Stimulated activated CD4-positive, alpha-beta T cell treated with anti-CD3 and anti-CD28 coated beads, Interleukin-1b, Interleukin-23, amount 100 ng/mL, for 24 hours (primary cell): Measurements from ENCODE around the gene TRIM44.

Experiments
- DNase-seq, 4 experiments: peaks; one replicate each; pipeline ENCODE4 v3.0.0-alpha.2; 2020; ENCODE audit warnings: low read depth in 4 of 4, low spot score in 1 of 4

Gene TRIM44

DNA sequence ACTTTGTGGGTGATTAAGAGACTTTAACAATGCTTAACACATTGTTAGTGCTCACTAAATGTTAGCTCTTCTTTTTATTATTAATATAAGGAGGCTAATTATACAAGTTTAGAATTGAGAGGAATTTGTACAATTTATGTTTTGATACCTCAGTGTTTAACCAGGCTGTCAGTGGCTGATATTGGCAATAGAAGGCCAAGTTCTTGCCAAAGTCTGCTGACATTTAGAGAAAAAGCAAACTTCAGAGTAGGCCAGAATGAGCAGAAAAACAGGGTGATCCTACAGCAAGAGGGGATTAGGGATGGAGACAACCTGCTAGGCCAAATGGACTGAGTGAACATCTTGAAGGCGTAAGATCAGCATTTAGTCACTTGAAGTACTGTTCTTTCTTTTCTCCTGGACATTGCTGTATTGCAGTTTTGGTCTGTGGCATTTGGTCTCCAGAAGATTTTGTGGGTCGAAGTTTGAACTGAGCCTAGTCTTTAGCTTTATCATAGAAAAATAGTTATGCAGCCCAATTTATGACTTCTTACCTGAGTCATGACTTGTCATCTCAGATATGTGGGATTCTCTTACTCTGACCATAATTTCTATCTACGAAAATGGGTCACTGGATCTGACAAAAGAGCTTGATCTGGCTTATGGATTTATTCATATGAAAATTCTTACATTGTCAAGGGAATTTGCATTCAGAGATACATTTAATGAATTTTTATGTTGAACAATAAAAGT, 9.0 kb downstream of the TRIM44 start:
- DNase-seq = no peak

DNA sequence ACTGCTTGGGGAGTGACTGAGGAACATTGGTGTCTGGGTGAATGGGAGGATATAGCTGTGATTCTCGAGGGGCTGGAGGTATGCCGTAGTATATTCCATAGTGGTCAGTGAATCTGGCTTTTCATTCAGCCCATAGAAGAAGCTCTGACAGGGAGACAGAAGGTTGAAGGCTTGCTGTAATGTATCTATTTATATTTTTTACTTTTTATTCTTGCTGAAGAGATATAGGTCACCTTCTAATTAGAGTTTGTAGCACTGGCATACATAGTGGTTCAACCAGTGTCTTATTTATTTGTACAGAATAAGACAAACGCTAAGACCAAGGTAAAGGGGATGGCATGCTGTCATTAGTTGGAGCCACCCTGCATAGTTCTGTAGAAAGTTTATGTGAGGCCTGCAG, 10.0 kb downstream of the TRIM44 start:
- no peak for DNase-seq

DNA sequence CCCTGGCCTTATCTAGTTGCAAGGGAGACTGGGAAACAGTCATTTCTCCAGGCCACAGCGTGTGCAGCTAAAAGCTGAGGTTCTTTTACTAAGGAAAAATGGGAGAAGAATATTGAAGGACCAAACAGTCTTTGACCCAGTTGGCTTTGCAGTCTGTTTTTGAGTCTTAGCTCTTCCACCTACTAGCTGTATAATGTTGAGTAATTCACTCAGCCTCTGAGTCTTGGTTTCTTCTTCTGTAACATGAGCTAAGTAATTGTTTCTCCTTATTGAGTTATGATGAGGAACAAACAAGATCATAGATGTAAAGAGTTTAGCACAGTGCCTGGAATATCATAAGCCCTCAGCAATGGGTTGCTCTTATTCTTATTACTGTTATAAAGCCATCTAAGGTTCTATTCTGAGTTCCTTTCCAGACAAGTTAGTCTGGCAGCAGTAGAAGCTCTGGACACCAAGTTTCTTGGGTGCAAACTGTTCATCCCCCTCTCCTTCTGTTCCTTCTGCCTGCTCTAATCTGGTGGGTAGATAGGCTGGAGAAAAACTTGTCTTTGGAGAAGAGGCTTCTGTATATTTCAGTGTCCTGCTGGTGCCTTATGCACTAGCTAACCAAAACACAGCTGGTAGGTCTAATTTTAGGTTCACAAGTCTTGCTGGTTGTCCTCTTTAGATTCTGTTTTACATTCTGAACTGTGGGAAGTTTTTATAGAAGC, 13.5 kb downstream of the TRIM44 start:
- DNase-seq = no peak

DNA sequence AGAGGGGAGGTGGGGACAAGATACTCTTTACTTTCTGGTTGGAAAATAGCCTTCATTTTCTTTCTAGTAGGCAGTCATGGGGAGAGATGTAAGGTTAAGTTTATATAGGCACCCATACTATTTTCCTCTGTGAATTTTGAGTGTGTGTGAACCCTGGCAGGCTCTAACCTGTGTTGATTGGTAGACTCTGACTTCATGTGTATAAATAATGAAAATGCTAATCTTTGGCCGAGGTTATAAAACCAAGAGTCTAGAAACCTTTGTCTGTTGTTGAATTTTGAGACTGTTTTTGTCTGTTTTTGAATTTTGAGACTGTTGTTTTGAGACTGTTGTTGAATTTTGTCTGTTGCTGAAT, 14.0 kb downstream of the TRIM44 start:
- DNase-seq = no peak

DNA sequence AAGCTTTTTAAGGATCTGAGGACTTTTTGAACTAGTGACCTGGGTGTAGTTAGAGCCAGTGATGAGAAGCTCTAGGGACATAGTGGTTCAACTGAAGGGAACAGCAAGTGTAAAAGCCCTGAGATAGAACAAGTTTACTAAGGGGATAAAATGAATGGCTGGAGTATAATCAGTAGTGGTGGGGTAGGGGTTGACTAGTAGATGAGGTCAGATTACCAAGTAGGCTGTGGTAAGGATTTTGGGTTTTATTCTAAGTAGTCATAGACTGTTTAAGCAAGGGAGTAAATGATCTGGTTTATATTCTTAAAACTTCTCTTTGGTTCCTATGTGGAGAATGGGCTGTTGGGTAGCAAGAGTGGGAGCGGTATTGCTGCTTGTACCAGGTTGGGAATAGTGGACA, 15.3 kb downstream of the TRIM44 start:
- DNase-seq = no peak

DNA sequence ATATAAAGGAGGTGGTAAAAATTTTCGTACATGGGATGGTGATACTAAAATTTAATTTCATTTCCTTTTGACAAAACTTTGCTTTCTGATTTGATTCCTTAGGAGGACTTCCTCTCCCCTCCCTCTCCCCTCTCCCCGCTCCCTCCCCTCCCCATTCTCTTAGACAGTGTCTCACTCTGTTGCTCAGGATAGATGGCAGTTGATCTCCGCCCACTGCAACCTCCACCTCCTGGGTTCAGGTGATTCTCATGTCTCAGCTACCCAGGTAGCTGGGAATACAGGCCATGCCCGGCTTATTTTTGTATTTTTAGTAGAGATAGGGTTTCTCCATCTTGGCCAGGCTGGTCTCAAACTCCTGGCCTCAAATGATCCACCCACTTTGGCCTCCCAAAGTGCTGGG, 15.9 kb downstream of the TRIM44 start:
- DNase-seq = no peak

DNA sequence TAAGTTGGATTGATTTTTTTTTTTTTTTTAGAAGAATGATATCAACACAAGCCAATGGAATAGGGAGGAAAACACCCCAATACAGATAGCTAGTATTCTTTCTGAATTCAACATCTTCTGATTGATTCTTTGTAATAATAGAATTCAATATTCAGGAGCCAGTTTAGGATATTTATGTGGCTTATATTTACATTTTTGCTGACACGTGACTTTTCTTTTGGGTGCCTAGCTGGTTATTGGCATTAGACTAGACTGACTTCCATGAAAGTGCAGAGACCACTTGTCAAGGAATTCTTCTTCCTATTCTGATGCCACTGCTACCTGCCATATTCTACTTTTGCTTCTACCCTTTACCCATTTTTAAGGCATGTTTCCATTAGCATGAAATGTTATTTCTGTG, 16.4 kb downstream of the TRIM44 start:
- no peak for DNase-seq

DNA sequence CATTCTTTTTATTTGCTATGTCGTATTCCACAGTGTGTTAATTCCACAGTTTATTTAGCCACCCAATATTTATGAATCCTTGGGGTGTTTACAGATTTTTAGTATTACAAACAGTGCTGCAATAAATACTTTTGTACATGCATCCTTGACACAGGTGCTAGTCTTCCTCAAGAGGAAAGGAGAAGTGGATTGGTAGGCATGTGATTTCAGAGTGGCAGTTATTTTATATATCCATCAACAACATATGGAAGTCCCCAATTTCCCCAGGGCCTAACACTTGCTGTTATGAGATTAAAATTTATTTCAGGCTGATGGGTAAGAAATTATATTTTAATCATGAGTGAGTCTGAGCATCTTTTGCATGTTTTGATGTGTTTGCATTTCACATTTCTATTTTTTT, 17.9 kb downstream of the TRIM44 start:
- DNase-seq = no peak

DNA sequence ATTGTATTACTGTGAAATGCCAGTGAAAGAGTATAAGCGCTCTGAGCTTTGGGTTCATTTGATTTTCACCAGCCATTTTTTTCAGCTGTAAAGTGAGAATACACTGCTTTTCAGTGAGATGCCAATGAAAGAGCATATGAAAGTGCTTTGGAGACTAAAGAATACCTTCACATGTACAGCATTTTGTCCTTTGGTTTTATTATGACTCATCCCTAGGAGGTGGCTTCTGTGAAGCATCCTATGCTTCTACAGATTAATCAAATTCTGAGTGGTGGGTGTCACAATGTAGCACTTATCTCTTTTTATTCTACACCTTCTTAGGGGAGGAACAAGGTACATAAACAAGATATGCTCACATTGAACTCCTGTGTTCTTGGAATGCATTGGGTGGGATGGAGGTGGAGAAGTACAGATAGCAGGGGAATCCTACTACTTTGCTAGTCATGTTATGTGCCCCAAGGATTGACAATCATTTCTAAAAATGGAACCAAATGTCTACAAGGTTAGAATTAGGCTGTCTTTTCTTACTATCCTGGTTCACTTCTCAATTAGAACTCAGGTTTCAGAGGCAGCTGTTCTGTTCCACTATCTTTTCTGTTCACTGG, 18.7 kb downstream of the TRIM44 start:
- DNase-seq = no peak

DNA sequence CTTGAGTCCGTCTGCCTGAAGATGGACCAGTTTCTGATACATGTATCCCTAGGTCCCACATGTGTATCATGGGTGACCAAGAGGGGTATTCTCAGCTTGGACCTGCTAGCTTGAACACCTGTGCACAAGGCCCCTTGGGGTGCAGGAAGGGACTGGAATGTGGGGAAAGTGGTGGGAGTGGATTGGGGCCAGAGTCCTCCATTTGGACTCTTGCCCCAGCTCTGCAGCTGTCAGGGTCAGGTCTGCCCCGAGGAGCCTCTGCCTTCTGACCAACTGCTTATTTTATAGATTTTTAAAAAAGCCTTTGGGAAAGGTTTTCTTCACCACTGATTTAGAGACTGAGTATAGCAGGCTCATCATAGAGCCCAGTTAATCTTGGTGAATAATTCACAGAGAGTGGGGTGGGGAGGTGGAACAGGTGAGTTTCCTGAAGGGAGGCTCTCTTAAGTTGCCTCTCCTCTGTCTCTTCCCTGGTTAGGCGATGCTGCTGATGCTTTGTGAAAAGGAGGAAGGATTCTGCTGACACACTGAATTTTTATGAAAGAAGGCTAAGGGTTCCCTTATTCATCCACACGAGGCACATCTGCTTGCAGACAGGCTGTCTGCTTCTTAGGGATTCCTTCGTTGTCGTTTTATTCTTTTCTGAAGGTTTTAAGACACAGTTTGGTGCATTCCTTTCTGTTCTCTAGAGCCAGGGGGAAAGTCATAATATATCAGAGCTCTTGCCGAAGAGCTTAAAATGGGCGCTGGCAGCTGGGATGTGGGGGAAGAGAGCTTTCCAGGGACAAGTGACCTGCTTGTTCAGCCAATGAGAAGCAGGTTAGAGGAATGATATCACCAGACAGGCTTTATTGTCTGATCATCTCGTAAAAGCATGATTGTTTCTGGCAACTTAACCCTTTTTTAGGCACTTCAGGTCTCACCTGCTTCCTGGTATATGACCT, 19.9 kb downstream of the TRIM44 start:
- DNase-seq = no peak

DNA sequence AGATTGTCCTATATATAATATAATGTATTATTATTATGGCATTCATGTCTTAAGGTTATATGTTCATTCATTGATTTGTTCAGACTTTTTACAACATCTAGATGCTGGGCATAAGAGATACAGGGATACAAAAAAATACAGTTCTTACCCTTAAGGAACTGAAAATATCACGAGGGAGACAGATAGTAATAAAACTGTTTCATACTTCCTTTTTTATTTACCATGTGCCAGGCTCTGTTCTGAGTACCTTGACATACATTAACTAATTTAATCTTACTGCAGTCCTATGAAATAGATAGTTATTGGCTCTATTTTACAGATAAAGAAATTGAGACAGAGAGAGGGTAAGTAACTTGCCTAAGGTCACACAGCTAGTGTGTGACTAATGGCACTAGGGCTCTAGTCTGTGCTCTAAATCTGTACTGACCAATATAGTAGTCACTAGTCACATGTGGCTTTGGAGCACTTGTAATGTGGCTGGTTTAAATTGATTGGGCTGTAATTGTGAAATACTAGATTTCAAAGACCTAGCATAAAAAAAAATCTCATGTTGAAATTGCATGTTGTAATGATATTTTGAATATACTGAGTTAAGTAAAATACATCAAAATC, 21.3 kb downstream of the TRIM44 start:
- DNase-seq = no peak

DNA sequence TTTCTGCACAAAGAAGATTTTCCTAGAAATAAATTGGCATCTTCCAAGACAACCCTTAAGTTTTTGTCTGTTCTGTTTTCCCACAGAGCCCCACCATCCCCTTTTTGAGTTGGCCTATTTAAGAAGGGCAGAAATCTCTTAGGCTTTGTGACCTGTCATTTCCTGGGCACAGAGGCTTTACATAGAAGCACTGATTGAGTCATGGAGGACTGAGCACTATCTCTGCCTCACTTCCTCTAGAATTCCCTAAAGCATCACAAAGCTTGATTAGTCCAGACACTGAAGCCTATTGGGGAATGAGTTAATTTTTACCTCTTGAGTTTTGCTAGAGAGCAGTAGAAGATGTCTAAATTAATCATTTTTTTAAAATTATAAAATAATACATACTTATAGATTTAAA, 25.4 kb downstream of the TRIM44 start:
- DNase-seq = no peak

DNA sequence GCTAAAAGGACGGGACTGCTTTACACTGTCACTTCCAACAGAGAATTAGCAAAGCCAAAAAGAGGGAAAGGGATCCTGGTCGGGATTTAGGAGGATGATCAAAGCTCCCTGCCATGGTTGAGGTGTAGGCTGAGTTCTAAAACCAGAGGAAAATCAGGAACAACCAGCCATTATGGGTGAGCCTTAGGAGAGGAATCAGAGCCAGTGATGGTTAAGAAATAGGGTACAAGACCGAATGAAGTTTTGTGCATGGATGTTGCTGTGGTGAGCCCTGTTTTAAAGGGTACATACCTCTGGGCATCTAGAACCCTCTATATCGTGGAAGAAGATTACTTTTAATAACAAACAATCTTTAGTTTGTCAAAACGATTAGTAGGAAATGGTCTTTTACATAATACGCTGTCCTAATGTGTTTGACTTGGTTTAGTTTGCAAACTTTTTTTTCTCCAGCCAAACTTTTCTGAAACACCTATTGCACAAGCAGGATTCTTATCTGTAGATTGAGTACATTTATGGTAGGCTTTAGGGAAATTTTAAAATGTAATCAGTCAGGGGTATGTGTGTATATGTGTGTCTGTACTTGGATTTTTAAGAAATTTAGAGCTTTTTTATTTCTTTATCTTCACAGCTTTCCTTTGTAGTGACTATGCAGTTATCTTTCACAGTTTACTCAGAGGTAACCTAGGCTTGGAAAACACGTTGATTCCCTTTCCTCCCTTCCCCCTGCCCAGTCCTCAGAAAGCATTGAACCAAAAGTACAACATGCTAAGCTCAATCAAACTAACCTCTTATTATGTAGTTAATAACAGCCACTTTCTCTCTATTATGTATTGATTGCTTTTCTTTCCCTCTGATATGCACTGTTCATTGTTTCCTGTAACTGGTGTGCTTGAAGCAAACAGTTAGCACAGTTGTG, 26.8 kb downstream of the TRIM44 start:
- DNase-seq = no peak

DNA sequence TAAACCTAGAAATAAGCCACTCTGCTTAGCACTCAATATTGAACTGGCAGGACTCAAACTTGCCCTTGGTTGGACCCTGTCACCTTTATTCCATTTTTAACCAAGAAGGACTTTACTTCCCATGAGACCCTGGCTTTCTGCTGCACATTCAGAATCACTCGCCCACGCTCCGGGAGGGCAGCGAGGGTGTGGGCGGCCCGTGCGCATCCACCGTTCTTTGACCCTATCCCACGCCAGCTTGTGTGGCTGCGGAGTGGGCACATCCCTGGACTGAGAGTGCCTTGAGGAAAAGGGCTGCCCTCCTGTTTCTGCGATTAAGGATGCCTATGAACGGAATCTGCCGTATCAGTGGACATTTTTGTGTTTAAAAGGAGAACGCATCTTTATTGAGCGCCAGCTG, 39.6 kb downstream of the TRIM44 start:
- no peak for DNase-seq

DNA sequence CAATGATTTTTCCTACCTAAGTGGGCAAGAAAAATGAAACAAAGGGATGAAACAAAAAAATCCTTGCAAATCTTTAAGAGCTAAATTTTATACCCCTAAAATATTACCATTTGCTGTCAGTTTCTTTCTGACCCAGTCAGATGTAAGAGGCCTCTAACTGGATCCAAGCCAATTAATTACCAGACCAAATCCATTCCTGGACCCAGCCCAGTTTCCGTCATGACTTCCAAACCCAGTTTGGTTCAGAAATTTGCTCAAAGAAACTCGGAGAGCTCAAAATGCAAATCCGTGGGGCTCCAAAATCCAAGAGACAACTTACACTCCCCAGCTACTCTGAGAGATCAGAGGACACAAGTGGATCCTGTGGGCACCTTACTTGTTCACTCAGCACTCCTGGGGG, 46.8 kb downstream of the TRIM44 start:
- no peak for DNase-seq

DNA sequence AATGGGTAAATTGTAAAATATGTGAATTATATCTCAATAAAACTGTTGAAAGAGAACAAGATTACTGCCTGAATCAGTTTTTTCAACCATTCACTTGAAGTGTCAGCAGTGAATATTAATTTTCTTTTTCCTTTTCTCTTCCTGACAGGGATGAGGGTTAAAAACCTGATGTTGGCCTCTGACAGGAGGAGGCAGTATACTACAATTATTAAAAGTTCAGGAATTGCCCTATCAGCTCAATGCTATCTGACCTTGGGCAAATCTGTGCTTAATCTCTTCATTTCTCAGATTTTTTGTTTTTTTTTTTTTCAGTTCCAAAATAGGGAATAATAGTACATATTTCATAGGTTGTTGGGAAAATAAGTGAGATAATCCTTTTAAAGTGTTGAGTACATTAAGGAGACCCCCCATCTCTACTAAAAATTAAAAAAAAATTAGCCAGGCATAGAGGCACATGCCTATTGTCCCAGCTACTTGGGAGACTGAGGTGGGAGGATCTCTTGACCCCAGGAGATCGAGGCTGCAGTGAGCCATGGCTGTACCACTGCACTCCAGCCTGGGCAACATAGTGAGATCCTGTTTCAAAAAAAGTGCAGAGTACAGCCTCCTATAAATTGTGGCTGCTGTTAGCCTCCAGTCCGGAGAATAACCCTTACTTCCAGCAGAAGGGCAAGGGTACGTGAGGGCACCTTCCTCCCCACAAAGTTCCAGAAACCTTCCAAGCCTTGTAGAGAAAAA, 48.8 kb downstream of the TRIM44 start:
- no peak for DNase-seq

DNA sequence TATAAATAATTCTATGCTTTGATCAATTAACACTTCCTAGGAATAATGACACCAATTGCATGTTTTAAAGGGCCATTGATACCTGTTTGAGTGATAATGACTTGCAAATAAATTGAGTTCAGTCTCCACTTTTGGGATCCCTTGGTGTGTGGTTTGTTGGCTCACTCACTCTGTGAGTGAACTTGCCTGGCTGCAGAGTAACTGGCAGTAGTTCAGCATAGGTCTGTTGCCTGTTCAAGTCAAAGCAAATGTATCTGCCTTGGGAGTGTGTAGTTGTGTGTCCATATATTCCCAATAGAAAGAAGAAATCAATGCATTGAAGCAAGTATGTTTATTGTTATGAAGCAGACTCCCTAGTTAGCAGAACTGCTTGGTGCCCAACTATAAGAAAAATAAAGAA, 49.3 kb downstream of the TRIM44 start:
- DNase-seq = no peak

DNA sequence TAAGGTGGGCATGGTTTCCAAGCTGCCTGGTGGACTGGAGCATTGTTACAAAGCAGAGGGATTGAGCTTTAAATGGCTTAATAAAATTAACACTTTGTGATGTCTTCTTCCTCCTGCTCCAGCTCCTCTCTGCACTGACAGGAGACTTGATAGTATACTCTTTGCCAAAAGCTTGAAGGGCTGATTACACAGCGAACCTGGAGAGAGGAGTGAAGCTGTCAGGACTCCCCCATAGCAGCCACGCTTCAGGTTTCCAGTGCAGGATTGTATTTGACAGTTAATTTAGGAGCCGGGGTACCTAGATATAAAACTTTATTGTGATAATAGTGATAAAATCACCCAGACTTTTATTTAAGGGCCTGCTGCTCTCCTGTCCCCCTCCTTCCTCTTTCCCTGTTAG, 50.0 kb downstream of the TRIM44 start:
- DNase-seq = no peak

DNA sequence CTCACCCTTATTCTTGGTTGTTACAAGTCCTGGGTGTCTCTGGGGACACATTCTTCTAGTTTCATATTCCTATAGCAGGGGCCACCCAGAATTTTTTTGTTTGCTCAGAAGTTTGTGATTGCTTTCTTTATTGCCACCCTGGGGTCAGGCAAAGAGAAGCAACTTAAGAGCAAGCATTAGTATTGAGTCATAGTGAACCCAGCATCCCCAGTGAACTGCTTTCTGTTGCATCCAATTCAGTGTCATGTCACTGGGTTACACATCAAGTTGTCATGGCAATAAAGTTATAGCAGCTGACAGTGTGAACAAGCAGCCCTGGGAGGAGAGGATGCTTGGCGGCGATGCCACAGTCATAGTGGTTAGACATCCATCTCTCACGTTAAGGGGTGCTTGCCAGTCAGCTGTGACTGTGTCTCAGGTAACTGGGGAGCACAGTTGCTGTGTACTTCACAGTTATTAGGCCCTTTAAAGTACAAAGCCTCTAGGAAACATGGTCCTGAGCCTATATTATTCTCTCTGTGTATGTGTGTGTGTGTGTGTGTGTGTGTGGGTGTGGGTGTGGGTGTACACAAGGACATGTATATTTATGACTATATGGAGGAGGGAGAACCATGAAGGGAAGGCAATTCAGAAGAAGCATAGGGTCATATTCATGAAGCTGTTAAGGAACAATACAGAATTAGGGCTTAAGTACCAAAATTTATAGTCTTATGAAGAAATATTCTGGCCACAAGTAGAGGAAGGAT, 52.5 kb downstream of the TRIM44 start:
- no peak for DNase-seq
